ENCODE results near the gene SYDE1.

- TF ChIP-seq REST (IDR thresholded peaks at IDR 0.05; ENCODE audit: unreplicated experiment), result no peak
- TF ChIP-seq, protein P1, sequence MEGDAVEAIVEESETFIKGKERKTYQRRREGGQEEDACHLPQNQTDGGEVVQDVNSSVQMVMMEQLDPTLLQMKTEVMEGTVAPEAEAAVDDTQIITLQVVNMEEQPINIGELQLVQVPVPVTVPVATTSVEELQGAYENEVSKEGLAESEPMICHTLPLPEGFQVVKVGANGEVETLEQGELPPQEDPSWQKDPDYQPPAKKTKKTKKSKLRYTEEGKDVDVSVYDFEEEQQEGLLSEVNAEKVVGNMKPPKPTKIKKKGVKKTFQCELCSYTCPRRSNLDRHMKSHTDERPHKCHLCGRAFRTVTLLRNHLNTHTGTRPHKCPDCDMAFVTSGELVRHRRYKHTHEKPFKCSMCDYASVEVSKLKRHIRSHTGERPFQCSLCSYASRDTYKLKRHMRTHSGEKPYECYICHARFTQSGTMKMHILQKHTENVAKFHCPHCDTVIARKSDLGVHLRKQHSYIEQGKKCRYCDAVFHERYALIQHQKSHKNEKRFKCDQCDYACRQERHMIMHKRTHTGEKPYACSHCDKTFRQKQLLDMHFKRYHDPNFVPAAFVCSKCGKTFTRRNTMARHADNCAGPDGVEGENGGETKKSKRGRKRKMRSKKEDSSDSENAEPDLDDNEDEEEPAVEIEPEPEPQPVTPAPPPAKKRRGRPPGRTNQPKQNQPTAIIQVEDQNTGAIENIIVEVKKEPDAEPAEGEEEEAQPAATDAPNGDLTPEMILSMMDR (conservative IDR thresholded peaks at IDR 0.05; ENCODE audit: low read depth in 2 of 2), result no peak
- no peak for TF ChIP-seq EZH2phosphoT487 (IDR thresholded peaks at IDR 0.05; ENCODE audit: unreplicated experiment)
- no peak for TF ChIP-seq POLR2AphosphoS5 (IDR thresholded peaks at IDR 0.05; ENCODE audit: low read depth)
- TF ChIP-seq EZH2 (IDR thresholded peaks at IDR 0.05; ENCODE audit: low read depth, unreplicated experiment), result no peak
- no peak for TF ChIP-seq CREB1 (CRISPR knock-in tag; IDR thresholded peaks at IDR 0.05; ENCODE audit: low read depth)
- no peak for TF ChIP-seq ETS1 (IDR thresholded peaks at IDR 0.05)
- TF ChIP-seq STAT1 (IDR thresholded peaks at IDR 0.05; ENCODE audit: unreplicated experiment), result no peak
- TF ChIP-seq NANOG (IDR thresholded peaks at IDR 0.05; ENCODE audit: borderline replicate concordance), result no peak
- no peak for TF ChIP-seq JUNB (IDR thresholded peaks at IDR 0.05; ENCODE audit: unreplicated experiment)
- TF ChIP-seq ZNF114 (CRISPR knock-in tag; IDR thresholded peaks at IDR 0.05), result no peak
Measured at GRCh38 chr19:15074371-15074770, 32.8 kb upstream of the SYDE1 start.
